A673 (cell line): ENCODE results near the gene CCDC88C. TPM values are rescaled to one million over a fixed set of nuclear protein-coding genes. Genes with fewer than 3 reads are reported as not detected.
"Not testable (repeated sequence)": the region's sequence is repeated elsewhere in the genome, so short reads cannot be mapped to it uniquely, and the experiment has no call there.

Experiments used
- BruUV-seq: library from RNA; stranded (reverse); fragments of 400-500 nt; replicated peaks from 2 replicates; lab custom pipeline; 2021; lab: Mats Ljungman, UMichigan
- CTCF ChIA-PET: fragments of 300-600 bp; sonication (Branson Sonifier 250); formaldehyde crosslinking; loops from one replicate; lab custom pipeline; 2022; ENCODE audit warnings: antibody characterized with exemption; lab: Charles Lee
- POLR2A ChIA-PET: fragments of 300-600 bp; sonication (Branson Sonifier 250); formaldehyde crosslinking; loops from one replicate; lab custom pipeline; 2022; ENCODE audit warnings: antibody characterized with exemption; ENCODE audit not compliant: low non-redundant PET; lab: Charles Lee
- DNase-seq: peaks from one replicate; pipeline ENCODE4 v3.0.0-alpha.2; 2015; ENCODE audit warnings: low spot score
- H3K27ac ChIP-seq: fragments of 200-600 bp; sonication (generic); 2 replicates; pipeline ENCODE4 v1.5.1; 2016; ENCODE audit warnings: mixed run types, low read depth, mild to moderate bottlenecking, mixed read lengths, antibody characterized with exemption, low read length; ENCODE audit not compliant: poor library complexity, severe bottlenecking
- H3K27me3 ChIP-seq: fragments of 200-600 bp; sonication (generic); replicated peaks from 2 replicates; pipeline ENCODE4 v1.6.1; 2017; ENCODE audit warnings: mixed run types, low read depth, mild to moderate bottlenecking, mixed read lengths, antibody characterized with exemption, low read length; ENCODE audit not compliant: insufficient read depth, poor library complexity
- H3K36me3 ChIP-seq: fragments of 200-600 bp; sonication (generic); 2 replicates; pipeline ENCODE4 v1.6.1; 2016; ENCODE audit warnings: mixed run types, mild to moderate bottlenecking, mixed read lengths, antibody characterized with exemption, low read length; ENCODE audit not compliant: insufficient read depth, poor library complexity, severe bottlenecking
- H3K4me1 ChIP-seq: fragments of 200-600 bp; sonication (generic); 2 replicates; pipeline ENCODE4 v1.6.1; 2017; ENCODE audit warnings: mixed run types, mild to moderate bottlenecking, mixed read lengths, antibody characterized with exemption, low read length; ENCODE audit not compliant: insufficient read depth, poor library complexity, severe bottlenecking
- H3K4me3 ChIP-seq: fragments of 200-600 bp; sonication (generic); 2 replicates; pipeline ENCODE4 v1.5.1; 2016; ENCODE audit warnings: low read depth, mixed run types, mild to moderate bottlenecking, mixed read lengths, low read length; ENCODE audit not compliant: poor library complexity, severe bottlenecking
- H3K9me3 ChIP-seq: fragments of 200-600 bp; sonication (generic); 2 replicates; pipeline ENCODE4 v1.6.1; 2016; ENCODE audit warnings: mixed run types, low read depth, mild to moderate bottlenecking, mixed read lengths, antibody characterized with exemption, low read length; ENCODE audit not compliant: poor library complexity, severe bottlenecking
- CTCF ChIP-seq: fragments of 300-800, 200-600 bp; sonication (generic); conservative IDR thresholded peaks from 2 replicates; pipeline ENCODE4 v1.5.1; 2017; ENCODE audit warnings: low read depth, mild to moderate bottlenecking, antibody characterized with exemption, low read length, moderate library complexity, mixed read lengths
- EZH2 ChIP-seq: fragments of 200-600 bp; sonication (generic); IDR thresholded peaks from 2 replicates; pipeline ENCODE4 v1.6.1; 2017; ENCODE audit warnings: borderline replicate concordance, low read depth, mild to moderate bottlenecking, mixed read lengths, antibody characterized with exemption, low read length; ENCODE audit not compliant: poor library complexity, severe bottlenecking
- intact Hi-C: fragments of 100-400 bp; cut with micrococcal nuclease; formaldehyde crosslinking; loops from one replicate; pipeline ENCODE4 v1.10.0; 2022; ENCODE audit not compliant: unreplicated experiment
- total RNA-seq: library from RNA; stranded (reverse); gene quantifications from 2 replicates; pipeline ENCODE4 v1.2.3, GENCODE V29; 2021

The CCDC88C gene
- total RNA-seq, 1 experiment from 2014 or later, result 49.1 TPM

- intact Hi-C loops, result no loop called here
- H3K4me3 ChIP-seq, result no peak overlapping the region
- H3K4me1 ChIP-seq, result no peaks in the 10 kb centered on the region
- no TSS peak for BruUV-seq
- no peak overlapping the region for H3K27ac ChIP-seq
- H3K9me3 ChIP-seq, result no peaks in the 10 kb centered on the region
- ChIA-PET POLR2A (no interaction called here), CTCF (interaction anchor here (1.1 kb wide), 1 partner anchor 24 kb away, joined by 4 read pairs; no protein-coding TSS in a partner anchor)
- no peak for DNase-seq
- H3K27me3 ChIP-seq, result no peaks in the 10 kb centered on the region
- no peaks in the 10 kb centered on the region for H3K36me3 ChIP-seq
- TF ChIP-seq EZH2 (no peak), CTCF (no peak)
Observed at GRCh38 chr14:91227183-91227628, 190.4 kb downstream of the CCDC88C start.

- H3K4me1 ChIP-seq, POLR2A ChIA-PET, H3K4me3 ChIP-seq, CTCF ChIA-PET, H3K9me3 ChIP-seq, H3K27ac ChIP-seq, intact Hi-C loops, H3K36me3 ChIP-seq, DNase-seq, BruUV-seq, H3K27me3 ChIP-seq: not testable (repeated sequence)
Observed at GRCh38 chr14:91226360-91226759, 191.3 kb downstream of the CCDC88C start.

DNA sequence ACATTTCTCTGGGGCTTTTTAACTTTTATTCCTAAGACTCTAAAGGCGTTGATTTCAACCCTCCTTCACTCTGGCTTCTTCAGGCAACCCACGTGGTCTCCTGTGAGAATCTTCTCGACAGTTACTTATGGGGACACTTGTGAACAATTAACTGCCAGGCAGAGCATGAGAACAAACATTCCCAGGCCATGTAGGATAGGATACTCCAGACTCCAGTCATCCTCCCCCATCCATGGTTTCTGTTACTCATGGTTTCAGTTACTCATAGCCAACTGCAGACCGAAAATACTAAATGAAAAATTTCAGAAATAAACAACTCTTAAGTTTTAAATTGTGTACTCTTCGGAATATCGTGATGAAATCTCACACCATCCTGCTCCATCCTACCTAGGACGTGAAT lies 192.6 kb downstream of the CCDC88C start:
- ChIA-PET POLR2A (no interaction called here), CTCF (no interaction called here)
- H3K27me3 ChIP-seq, result no peaks in the 10 kb centered on the region
- no peaks in the 10 kb centered on the region for H3K4me1 ChIP-seq
- no peak for DNase-seq
- H3K9me3 ChIP-seq, result no peaks in the 10 kb centered on the region
- no peak overlapping the region for H3K27ac ChIP-seq
- intact Hi-C loops, result no loop called here
- no peaks in the 10 kb centered on the region for H3K36me3 ChIP-seq
- H3K4me3 ChIP-seq, result no peak overlapping the region
- TF ChIP-seq EZH2 (no peak), CTCF (no peak)
- BruUV-seq, result no TSS peak
